Measurements from ENCODE around the gene MED12L. TPM values are rescaled to one million over a fixed set of nuclear protein-coding genes. Genes with fewer than 3 reads are reported as not detected.

MED12L gene
- total RNA-seq, 1 donor from 2014 or later = 0.97 TPM

DNA sequence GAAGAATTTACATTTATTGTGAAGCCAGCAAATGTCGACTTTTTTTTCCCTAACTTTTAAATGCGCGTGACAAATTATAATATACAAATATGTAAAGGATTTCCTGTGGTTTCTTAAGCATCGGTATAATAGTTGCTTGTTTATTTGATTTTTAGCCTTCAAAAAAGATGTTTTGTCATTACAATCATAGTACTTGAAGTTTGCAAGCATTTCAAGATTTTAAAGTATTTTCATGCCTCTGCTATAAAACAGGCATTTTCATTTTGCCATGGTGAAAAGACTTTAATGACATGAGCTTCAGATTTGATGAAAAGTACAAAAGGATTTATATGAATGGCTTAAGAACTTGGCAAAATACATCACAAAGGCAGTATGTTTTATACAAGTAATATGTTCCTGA, 308.5 kb downstream of the MED12L start:
- DNase-seq (ENCODE audit: low spot score) = no peak
- TF ChIP-seq, protein P1, sequence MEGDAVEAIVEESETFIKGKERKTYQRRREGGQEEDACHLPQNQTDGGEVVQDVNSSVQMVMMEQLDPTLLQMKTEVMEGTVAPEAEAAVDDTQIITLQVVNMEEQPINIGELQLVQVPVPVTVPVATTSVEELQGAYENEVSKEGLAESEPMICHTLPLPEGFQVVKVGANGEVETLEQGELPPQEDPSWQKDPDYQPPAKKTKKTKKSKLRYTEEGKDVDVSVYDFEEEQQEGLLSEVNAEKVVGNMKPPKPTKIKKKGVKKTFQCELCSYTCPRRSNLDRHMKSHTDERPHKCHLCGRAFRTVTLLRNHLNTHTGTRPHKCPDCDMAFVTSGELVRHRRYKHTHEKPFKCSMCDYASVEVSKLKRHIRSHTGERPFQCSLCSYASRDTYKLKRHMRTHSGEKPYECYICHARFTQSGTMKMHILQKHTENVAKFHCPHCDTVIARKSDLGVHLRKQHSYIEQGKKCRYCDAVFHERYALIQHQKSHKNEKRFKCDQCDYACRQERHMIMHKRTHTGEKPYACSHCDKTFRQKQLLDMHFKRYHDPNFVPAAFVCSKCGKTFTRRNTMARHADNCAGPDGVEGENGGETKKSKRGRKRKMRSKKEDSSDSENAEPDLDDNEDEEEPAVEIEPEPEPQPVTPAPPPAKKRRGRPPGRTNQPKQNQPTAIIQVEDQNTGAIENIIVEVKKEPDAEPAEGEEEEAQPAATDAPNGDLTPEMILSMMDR (IDR thresholded peaks at IDR 0.05) = no peak

DNA sequence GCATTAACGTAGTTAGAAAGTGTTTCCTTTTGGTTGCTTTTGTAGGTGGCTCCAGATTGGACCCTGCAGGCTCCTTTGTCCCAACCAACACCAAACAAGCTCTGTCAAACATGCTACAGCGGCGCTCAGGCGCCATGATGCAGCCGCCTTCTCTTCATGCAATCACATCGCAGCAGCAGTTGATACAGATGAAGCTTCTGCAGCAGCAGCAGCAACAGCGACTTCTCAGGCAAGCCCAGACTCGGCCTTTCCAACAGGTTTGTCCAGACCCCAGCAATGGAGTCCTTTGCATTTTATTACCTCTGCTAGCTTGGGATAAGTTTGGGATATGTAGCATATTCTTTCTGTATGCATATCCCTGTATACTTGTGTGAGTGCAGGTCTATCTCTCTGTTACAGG, 309.1 kb downstream of the MED12L start:
- DNase-seq (ENCODE audit: low spot score) = no peak
- Mint-ChIP-seq H3K36me3 (ENCODE audit: low read depth) (no peaks in the 10 kb centered on the region), H3K27me3 (ENCODE audit: low read depth) (no peaks in the 10 kb centered on the region), H3K9me3 (ENCODE audit: low read depth) (peaks cover 3% of the 10 kb centered on the region), H3K27ac (ENCODE audit: unreplicated experiment) (no peak overlapping the region), H3K4me3 (ENCODE audit: unreplicated experiment) (no peak overlapping the region), H3K4me1 (ENCODE audit: low read depth) (no peaks in the 10 kb centered on the region)
- TF ChIP-seq, protein P1 (IDR thresholded peaks at IDR 0.05) = no peak

More for the DNA sequence above, 308.5 kb downstream of the MED12L start:
- Mint-ChIP-seq H3K4me3 (ENCODE audit: unreplicated experiment) (no peak overlapping the region), H3K4me1 (ENCODE audit: low read depth) (no peaks in the 10 kb centered on the region), H3K27ac (ENCODE audit: unreplicated experiment) (no peak overlapping the region), H3K27me3 (ENCODE audit: low read depth) (no peaks in the 10 kb centered on the region), H3K36me3 (ENCODE audit: low read depth) (no peaks in the 10 kb centered on the region), H3K9me3 (ENCODE audit: low read depth) (peaks cover 3% of the 10 kb centered on the region)

DNA sequence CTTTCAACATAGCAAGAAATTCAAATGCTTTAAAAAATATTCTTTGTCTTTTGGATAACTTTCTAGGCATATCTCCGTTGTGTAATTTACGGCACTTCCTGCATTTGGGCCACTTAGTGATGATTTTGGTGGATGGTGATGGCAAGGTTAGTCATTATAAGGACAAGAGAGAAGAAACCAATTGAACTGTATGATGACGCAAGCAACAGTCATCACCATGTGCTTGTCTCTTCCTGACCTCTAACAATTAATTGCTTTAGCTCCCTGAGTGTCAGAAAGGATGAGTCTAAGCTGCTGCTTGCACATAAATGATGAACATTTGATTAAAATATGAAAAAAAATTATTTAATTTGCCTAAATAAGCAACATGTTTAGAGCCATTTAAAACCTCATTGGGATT, 310.3 kb downstream of the MED12L start:
- no peak overlapping the region for H3K27ac Mint-ChIP-seq (ENCODE audit: unreplicated experiment)
- DNase-seq (ENCODE audit: low spot score) = no peak
- H3K4me3 Mint-ChIP-seq (ENCODE audit: unreplicated experiment) = no peak overlapping the region
- no peaks in the 10 kb centered on the region for H3K4me1 Mint-ChIP-seq (ENCODE audit: low read depth)
- peaks cover 3% of the 10 kb centered on the region for H3K9me3 Mint-ChIP-seq (ENCODE audit: low read depth)
- no peaks in the 10 kb centered on the region for H3K27me3 Mint-ChIP-seq (ENCODE audit: low read depth)
- TF ChIP-seq, protein P1 (IDR thresholded peaks at IDR 0.05) = no peak
- no peaks in the 10 kb centered on the region for H3K36me3 Mint-ChIP-seq (ENCODE audit: low read depth)

DNA sequence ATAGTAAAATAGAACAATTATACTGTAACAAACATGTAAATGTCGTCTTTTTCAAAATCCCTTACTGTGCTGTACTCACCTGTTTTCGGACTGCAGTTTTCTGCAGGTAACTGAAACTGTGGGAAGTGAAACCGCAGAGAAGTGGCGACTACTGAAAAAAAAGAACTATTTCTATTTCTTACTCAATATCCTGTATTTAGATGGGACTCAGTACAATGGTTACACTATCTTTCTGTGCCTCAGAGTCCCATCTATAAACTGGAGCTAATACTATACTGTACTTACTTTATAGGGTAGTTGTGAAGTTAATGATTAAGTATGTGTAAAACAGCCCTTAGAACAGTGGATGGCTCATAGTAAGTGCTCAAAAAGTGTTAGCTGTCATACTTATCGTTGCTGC, 313.4 kb downstream of the MED12L start:
- Mint-ChIP-seq H3K27me3 (ENCODE audit: low read depth) (no peaks in the 10 kb centered on the region), H3K36me3 (ENCODE audit: low read depth) (no peaks in the 10 kb centered on the region), H3K9me3 (ENCODE audit: low read depth) (no peaks in the 10 kb centered on the region), H3K4me3 (ENCODE audit: unreplicated experiment) (no peak overlapping the region), H3K27ac (ENCODE audit: unreplicated experiment) (no peak overlapping the region), H3K4me1 (ENCODE audit: low read depth) (no peaks in the 10 kb centered on the region)
- no peak for DNase-seq (ENCODE audit: low spot score)
- TF ChIP-seq, protein P1 (IDR thresholded peaks at IDR 0.05) = no peak

DNA sequence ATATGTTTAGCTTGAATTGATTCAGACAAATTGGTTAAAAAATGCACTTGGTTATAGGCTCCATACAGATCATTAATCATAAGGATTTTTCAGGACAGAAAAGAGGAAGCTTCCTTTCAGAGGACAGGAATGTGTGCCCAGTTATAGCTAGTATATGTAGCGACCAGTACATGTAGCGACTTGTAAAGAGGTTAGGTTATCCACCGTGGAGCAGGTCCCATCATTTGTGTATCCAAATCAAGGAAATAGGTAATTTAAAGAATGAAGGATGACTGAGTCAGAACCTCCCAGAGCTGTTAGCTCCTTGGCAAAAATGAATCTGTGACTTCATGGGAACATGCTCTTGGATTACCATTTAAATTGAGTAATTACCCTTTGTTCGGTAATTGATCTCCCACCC, 314.9 kb downstream of the MED12L start:
- TF ChIP-seq, protein P1 (IDR thresholded peaks at IDR 0.05) = no peak
- no peak overlapping the region for H3K4me3 Mint-ChIP-seq (ENCODE audit: unreplicated experiment)
- H3K27ac Mint-ChIP-seq (ENCODE audit: unreplicated experiment) = no peak overlapping the region
- H3K27me3 Mint-ChIP-seq (ENCODE audit: low read depth) = no peaks in the 10 kb centered on the region
- H3K9me3 Mint-ChIP-seq (ENCODE audit: low read depth) = no peaks in the 10 kb centered on the region
- DNase-seq (ENCODE audit: low spot score) = no peak
- no peaks in the 10 kb centered on the region for H3K4me1 Mint-ChIP-seq (ENCODE audit: low read depth)
- H3K36me3 Mint-ChIP-seq (ENCODE audit: low read depth) = no peaks in the 10 kb centered on the region

All from chondrocyte (in vitro differentiated cells).